Measurements from ENCODE around the gene PRICKLE2.
A peak's percentile ranks its signal among the peaks of the same experiment; 100 is the strongest.

The PRICKLE2 gene, protein sequence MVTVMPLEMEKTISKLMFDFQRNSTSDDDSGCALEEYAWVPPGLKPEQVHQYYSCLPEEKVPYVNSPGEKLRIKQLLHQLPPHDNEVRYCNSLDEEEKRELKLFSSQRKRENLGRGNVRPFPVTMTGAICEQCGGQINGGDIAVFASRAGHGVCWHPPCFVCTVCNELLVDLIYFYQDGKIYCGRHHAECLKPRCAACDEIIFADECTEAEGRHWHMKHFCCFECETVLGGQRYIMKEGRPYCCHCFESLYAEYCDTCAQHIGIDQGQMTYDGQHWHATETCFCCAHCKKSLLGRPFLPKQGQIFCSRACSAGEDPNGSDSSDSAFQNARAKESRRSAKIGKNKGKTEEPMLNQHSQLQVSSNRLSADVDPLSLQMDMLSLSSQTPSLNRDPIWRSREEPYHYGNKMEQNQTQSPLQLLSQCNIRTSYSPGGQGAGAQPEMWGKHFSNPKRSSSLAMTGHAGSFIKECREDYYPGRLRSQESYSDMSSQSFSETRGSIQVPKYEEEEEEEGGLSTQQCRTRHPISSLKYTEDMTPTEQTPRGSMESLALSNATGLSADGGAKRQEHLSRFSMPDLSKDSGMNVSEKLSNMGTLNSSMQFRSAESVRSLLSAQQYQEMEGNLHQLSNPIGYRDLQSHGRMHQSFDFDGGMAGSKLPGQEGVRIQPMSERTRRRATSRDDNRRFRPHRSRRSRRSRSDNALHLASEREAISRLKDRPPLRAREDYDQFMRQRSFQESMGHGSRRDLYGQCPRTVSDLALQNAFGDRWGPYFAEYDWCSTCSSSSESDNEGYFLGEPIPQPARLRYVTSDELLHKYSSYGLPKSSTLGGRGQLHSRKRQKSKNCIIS

DNA sequence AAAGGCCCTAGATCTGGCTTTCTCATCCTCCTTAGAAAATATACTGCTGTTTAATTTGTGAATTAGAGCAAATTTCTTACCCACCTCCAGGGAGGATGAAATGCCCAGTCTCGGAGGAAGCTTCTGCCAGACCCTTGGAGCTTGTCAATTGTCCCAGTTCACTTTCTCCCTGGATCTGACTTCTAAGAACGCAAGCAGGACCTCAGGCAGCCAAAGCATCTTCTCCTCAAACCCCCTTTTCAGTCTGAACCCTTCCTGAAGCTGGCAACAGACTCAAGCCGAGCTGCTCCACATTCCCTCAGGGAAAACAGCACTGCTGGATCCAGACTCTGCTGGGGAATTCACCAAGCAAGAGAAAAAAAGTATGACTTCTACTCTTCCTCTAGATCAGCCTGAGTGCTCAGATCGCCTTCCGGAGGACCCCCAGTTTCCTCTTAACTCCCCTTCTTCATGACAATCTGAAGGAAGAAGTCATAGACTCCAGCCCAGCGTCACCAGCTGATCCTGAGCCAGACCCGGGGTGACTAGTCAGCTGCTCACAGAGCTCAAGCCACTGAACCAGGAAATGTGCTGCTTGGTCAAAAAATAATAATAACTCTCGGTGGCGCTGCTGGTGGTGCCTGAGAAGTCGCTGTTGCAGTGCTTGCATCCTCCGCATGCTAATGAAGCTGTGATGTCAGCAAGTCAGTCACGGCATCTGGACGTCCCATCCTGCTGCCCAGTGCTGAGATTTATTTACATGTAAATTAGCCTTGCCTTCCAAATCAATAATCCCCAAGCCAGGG lies at the start of gene PRICKLE2:
Gene PRICKLE2, minus strand, starts transcription at position 641 of the 785 bp plus-strand sequence. CDS start 26,539 bp downstream, outside the sequence.
- H3K4me3 ChIP-seq (ENCODE audit: low read depth, low read length): peak within 1 kb of the TSS; percentile 35
- peak within 1 kb of the TSS; percentile 90 for H3K27ac ChIP-seq
- TF ChIP-seq CTCF (IDR thresholded peaks at IDR 0.05; ENCODE audit: low read depth, low read length, missing control alignments): peak; percentile 51
- DNase-seq: peak; percentile 96
- H3K27me3 ChIP-seq (replicated peaks): no peaks in the 10 kb centered on the region
- no peaks in the 10 kb centered on the region for H3K36me3 ChIP-seq (replicated peaks)
- in situ Hi-C loops (cut with HindIII; ENCODE audit: low pct_ligation_motif_present, low sequenced_read_pairs): no loop called here

- in situ Hi-C loops (cut with HindIII; ENCODE audit: low pct_ligation_motif_present, low sequenced_read_pairs): no loop called here
- H3K27me3 ChIP-seq (replicated peaks): no peaks in the 10 kb centered on the region
- no peak for TF ChIP-seq CTCF (IDR thresholded peaks at IDR 0.05; ENCODE audit: low read depth, low read length, missing control alignments)
Observed at GRCh38 chr3:64272842-64273241, 47.6 kb upstream of the PRICKLE2 start.

DNA sequence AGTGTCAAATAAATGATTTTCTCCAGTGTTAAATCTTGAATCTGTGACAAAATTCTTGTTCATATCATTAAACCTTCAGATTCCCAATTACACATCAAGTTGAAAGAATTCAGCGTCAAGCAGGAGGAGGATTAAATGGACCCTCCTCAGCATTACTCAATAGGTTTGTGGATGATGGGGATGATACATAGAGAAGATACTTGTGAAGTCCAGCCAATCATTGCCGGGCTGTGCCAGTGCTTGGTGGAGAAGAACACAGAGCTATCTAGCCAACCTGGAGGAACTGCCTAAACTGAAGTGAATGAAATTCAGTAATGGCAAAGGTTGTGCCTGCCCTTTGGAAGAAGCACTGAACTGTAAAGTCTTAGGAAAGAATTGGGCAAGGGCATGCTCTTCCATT lies 47.0 kb upstream of the PRICKLE2 start:
- TF ChIP-seq CTCF (IDR thresholded peaks at IDR 0.05; ENCODE audit: low read depth, low read length, missing control alignments): no peak
- H3K27me3 ChIP-seq (replicated peaks): no peaks in the 10 kb centered on the region
- no peak overlapping the region for H3K27ac ChIP-seq
- H3K4me3 ChIP-seq (ENCODE audit: low read depth, low read length): no peak overlapping the region
- H3K36me3 ChIP-seq (replicated peaks): no peaks in the 10 kb centered on the region
- in situ Hi-C loops (cut with HindIII; ENCODE audit: low pct_ligation_motif_present, low sequenced_read_pairs): no loop called here
- no peak for DNase-seq

More at GRCh38 chr3:64272842-64273241, 47.6 kb upstream of the PRICKLE2 start:
- Histone ChIP-seq H3K4me3 (ENCODE audit: low read depth, low read length) (no peak overlapping the region), H3K36me3 (replicated peaks) (no peaks in the 10 kb centered on the region), H3K27ac (no peak overlapping the region)
- DNase-seq: no peak

GRCh38 chr3:64271631-64272030 lies 46.4 kb upstream of the PRICKLE2 start:
- no peak for DNase-seq
- H3K36me3 ChIP-seq (replicated peaks): no peaks in the 10 kb centered on the region
- H3K4me3 ChIP-seq (ENCODE audit: low read depth, low read length): no peak overlapping the region
- H3K27me3 ChIP-seq (replicated peaks): no peaks in the 10 kb centered on the region
- in situ Hi-C loops (cut with HindIII; ENCODE audit: low pct_ligation_motif_present, low sequenced_read_pairs): no loop called here
- H3K27ac ChIP-seq: no peak overlapping the region
- no peak for TF ChIP-seq CTCF (IDR thresholded peaks at IDR 0.05; ENCODE audit: low read depth, low read length, missing control alignments)

GRCh38 chr3:64270866-64271260 lies 45.6 kb upstream of the PRICKLE2 start:
- no peaks in the 10 kb centered on the region for H3K27me3 ChIP-seq (replicated peaks)
- no peak for TF ChIP-seq CTCF (IDR thresholded peaks at IDR 0.05; ENCODE audit: low read depth, low read length, missing control alignments)
- no peak overlapping the region for H3K27ac ChIP-seq
- H3K36me3 ChIP-seq (replicated peaks): no peaks in the 10 kb centered on the region
- no peak overlapping the region for H3K4me3 ChIP-seq (ENCODE audit: low read depth, low read length)
- no peak for DNase-seq
- in situ Hi-C loops (cut with HindIII; ENCODE audit: low pct_ligation_motif_present, low sequenced_read_pairs): no loop called here
